A673 (cell line): ENCODE measurements around the gene SPATC1L. TPM values are rescaled to one million over a fixed set of nuclear protein-coding genes. Genes with fewer than 3 reads are reported as not detected.

Source experiments
- Bru-seq: library from RNA; stranded (reverse); fragments of 400-500 nt; gene quantifications from one replicate; lab custom pipeline; 2021; lab: Mats Ljungman, UMichigan
- BruChase-seq, 2 experiments: library from RNA; stranded (reverse); fragments of 400-500 nt; gene quantifications; one replicate each; lab custom pipeline; 2021; lab: Mats Ljungman, UMichigan
- BruUV-seq: library from RNA; stranded (reverse); fragments of 400-500 nt; replicated peaks from 2 replicates; lab custom pipeline; 2021; lab: Mats Ljungman, UMichigan
- CTCF ChIA-PET: fragments of 300-600 bp; sonication (Branson Sonifier 250); formaldehyde crosslinking; loops from one replicate; lab custom pipeline; 2022; ENCODE audit warnings: antibody characterized with exemption; lab: Charles Lee
- POLR2A ChIA-PET: fragments of 300-600 bp; sonication (Branson Sonifier 250); formaldehyde crosslinking; loops from one replicate; lab custom pipeline; 2022; ENCODE audit warnings: antibody characterized with exemption; ENCODE audit not compliant: low non-redundant PET; lab: Charles Lee
- DNase-seq: peaks from one replicate; pipeline ENCODE4 v3.0.0-alpha.2; 2015; ENCODE audit warnings: low spot score
- H3K27ac ChIP-seq: fragments of 200-600 bp; sonication (generic); 2 replicates; pipeline ENCODE4 v1.5.1; 2016; ENCODE audit warnings: mixed run types, low read depth, mild to moderate bottlenecking, mixed read lengths, antibody characterized with exemption, low read length; ENCODE audit not compliant: poor library complexity, severe bottlenecking
- H3K27me3 ChIP-seq: fragments of 200-600 bp; sonication (generic); replicated peaks from 2 replicates; pipeline ENCODE4 v1.6.1; 2017; ENCODE audit warnings: mixed run types, low read depth, mild to moderate bottlenecking, mixed read lengths, antibody characterized with exemption, low read length; ENCODE audit not compliant: insufficient read depth, poor library complexity
- H3K36me3 ChIP-seq: fragments of 200-600 bp; sonication (generic); 2 replicates; pipeline ENCODE4 v1.6.1; 2016; ENCODE audit warnings: mixed run types, mild to moderate bottlenecking, mixed read lengths, antibody characterized with exemption, low read length; ENCODE audit not compliant: insufficient read depth, poor library complexity, severe bottlenecking
- H3K4me1 ChIP-seq: fragments of 200-600 bp; sonication (generic); 2 replicates; pipeline ENCODE4 v1.6.1; 2017; ENCODE audit warnings: mixed run types, mild to moderate bottlenecking, mixed read lengths, antibody characterized with exemption, low read length; ENCODE audit not compliant: insufficient read depth, poor library complexity, severe bottlenecking
- H3K4me3 ChIP-seq: fragments of 200-600 bp; sonication (generic); 2 replicates; pipeline ENCODE4 v1.5.1; 2016; ENCODE audit warnings: low read depth, mixed run types, mild to moderate bottlenecking, mixed read lengths, low read length; ENCODE audit not compliant: poor library complexity, severe bottlenecking
- H3K9me3 ChIP-seq: fragments of 200-600 bp; sonication (generic); 2 replicates; pipeline ENCODE4 v1.6.1; 2016; ENCODE audit warnings: mixed run types, low read depth, mild to moderate bottlenecking, mixed read lengths, antibody characterized with exemption, low read length; ENCODE audit not compliant: poor library complexity, severe bottlenecking
- CTCF ChIP-seq: fragments of 300-800, 200-600 bp; sonication (generic); conservative IDR thresholded peaks from 2 replicates; pipeline ENCODE4 v1.5.1; 2017; ENCODE audit warnings: low read depth, mild to moderate bottlenecking, antibody characterized with exemption, low read length, moderate library complexity, mixed read lengths
- EZH2 ChIP-seq: fragments of 200-600 bp; sonication (generic); IDR thresholded peaks from 2 replicates; pipeline ENCODE4 v1.6.1; 2017; ENCODE audit warnings: borderline replicate concordance, low read depth, mild to moderate bottlenecking, mixed read lengths, antibody characterized with exemption, low read length; ENCODE audit not compliant: poor library complexity, severe bottlenecking
- intact Hi-C: fragments of 100-400 bp; cut with micrococcal nuclease; formaldehyde crosslinking; loops from one replicate; pipeline ENCODE4 v1.10.0; 2022; ENCODE audit not compliant: unreplicated experiment
- long read RNA-seq: library from polyadenylated mRNA; stranded (forward); transcript quantifications from one replicate; pipeline ENCODE4 v2.0.0, GENCODE V29; 2022
- total RNA-seq: library from RNA; stranded (reverse); gene quantifications from 2 replicates; pipeline ENCODE4 v1.2.3, GENCODE V29; 2021

Gene SPATC1L
- total RNA-seq (30.9 and 40.6 TPM in 2 replicates), Bru-seq, nascent RNA (percentile 58 among the genes with signal in this experiment), BruChase-seq, experiment 1, labeled RNA remaining after a 2-hour chase (percentile 57 among the genes with signal in this experiment), BruChase-seq, experiment 2, labeled RNA remaining after a 6-hour chase (percentile 58 among the genes with signal in this experiment)
- long read RNA-seq, transcript SPATC1L-202 (4 exons, 1,182 nt) = major isoform, 95 of 99 reads
- long read RNA-seq, partial matches to known transcripts = 4 of 99 reads
- long read RNA-seq, other reads (novel, unspliced or antisense) = 0 of 99 reads

- BruUV-seq = TSS peak; percentile 39
- peaks cover 10% of the 10 kb centered on the region for H3K36me3 ChIP-seq
- intact Hi-C loops = no loop called here
- H3K9me3 ChIP-seq = no peaks in the 10 kb centered on the region
- no peaks in the 10 kb centered on the region for H3K27me3 ChIP-seq
- peak; percentile 79 for DNase-seq
- ChIA-PET POLR2A (no interaction called here), CTCF (no interaction called here)
- H3K27ac ChIP-seq = peak within 1 kb of the TSS; percentile 85
- peaks cover 4% of the 10 kb centered on the region for H3K4me1 ChIP-seq
- peak within 1 kb of the TSS; percentile 76 for H3K4me3 ChIP-seq
- TF ChIP-seq EZH2 (no peak), CTCF (no peak)
Observed at GRCh38 chr21:46183910-46184624, at the start of gene SPATC1L. Gene SPATC1L (minus strand): TSS chr21:46184459. CDS start chr21:46182816, 1,643 bp downstream.

DNA sequence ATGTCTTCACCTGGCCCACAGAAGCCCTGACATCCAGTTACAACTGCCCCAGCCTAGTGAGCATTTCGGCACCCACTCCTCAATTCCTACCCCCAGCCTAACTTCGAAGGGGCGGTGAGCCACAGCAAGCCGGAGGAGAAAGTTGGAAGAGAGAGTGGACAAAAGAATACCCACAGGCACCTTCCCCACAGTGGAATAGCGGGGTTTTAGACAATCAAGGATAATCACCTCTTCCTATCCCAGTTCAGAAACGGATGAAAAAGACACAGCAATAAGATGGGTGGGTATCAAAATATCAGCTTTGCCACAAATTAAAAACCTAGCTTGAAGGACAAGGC is 45.6 kb upstream of the SPATC1L start:
- intact Hi-C loops = loop anchor here (5.0 kb wide), 2 partner anchors 92 to 258 kb away; partner anchors contain the start of genes C21orf58 and PCNT
- Histone ChIP-seq H3K27ac (peak overlapping the region; percentile 87), H3K4me1 (peaks cover 18% of the 10 kb centered on the region), H3K4me3 (peak overlapping the region; percentile 62), H3K36me3 (peaks cover 38% of the 10 kb centered on the region), H3K27me3 (no peaks in the 10 kb centered on the region), H3K9me3 (no peaks in the 10 kb centered on the region)
- DNase-seq = no peak
- no peak for TF ChIP-seq CTCF
- TF ChIP-seq EZH2 = no peak
- BruUV-seq = no TSS peak
- CTCF ChIA-PET = no interaction called here
- POLR2A ChIA-PET = no interaction called here

- intact Hi-C loops = loop anchor here (5.0 kb wide), 2 partner anchors 93 to 257 kb away; partner anchors contain the start of genes C21orf58 and PCNT
- ChIA-PET POLR2A (no interaction called here), CTCF (interaction anchor here (0.7 to 0.8 kb wide), 2 partner anchors 57 to 86 kb away, joined by 3 to 4 read pairs; partner anchors contain the start of gene YBEY)
- BruUV-seq = no TSS peak
- peak overlapping the region; percentile 87 for H3K27ac ChIP-seq
- DNase-seq = no peak
- peak overlapping the region; percentile 62 for H3K4me3 ChIP-seq
- peaks cover 18% of the 10 kb centered on the region for H3K4me1 ChIP-seq
- no peaks in the 10 kb centered on the region for H3K27me3 ChIP-seq
- TF ChIP-seq CTCF (peak; percentile 61), EZH2 (no peak)
- H3K36me3 ChIP-seq = peaks cover 32% of the 10 kb centered on the region
- H3K9me3 ChIP-seq = no peaks in the 10 kb centered on the region
Observed at GRCh38 chr21:46229133-46229922, 45.1 kb upstream of the SPATC1L start.
